HG03571 (cell line): Measurements from ENCODE around the gene PINLYP.

ENCODE experiments used
- ATAC-seq: cut with Tn5 transposase; IDR thresholded peaks from one replicate; pipeline ENCODE4 v1.9.1; 2021; ENCODE audit not compliant: unreplicated experiment

PINLYP gene

GRCh38 chr19:43626838-43627237 is 51.2 kb downstream of the PINLYP start:
- no peak for ATAC-seq

- ATAC-seq, result no peak
Measured at GRCh38 chr19:43628646-43629326, 53.2 kb downstream of the PINLYP start.

GRCh38 chr19:43631491-43631890 is 55.9 kb downstream of the PINLYP start:
- no peak for ATAC-seq
